Measurements from ENCODE around the gene SGSH.
A peak's percentile ranks its signal among the peaks of the same experiment; 100 is the strongest.
"Not testable (repeated sequence)": the region's sequence is repeated elsewhere in the genome, so short reads cannot be mapped to it uniquely, and the experiment has no call there.

The SGSH gene

GRCh38 chr17:80262291-80262690 is 42.2 kb upstream of the SGSH start:
- H3K36me3 ChIP-seq (ENCODE audit: control insufficient read depth in 1 of 2, insufficient read depth in 2 of 2, low read length in 2 of 2) = peaks cover 0 to 4% of the 10 kb centered on the region in 2 donors
- H3K4me3 ChIP-seq (ENCODE audit: low read depth in 1 of 2, low read length in 2 of 2) = peak overlapping the region; percentile 76 to 88
- H3K27me3 ChIP-seq (ENCODE audit: control insufficient read depth in 1 of 2, insufficient read depth in 2 of 2, low read length in 2 of 2) = no peaks in the 10 kb centered on the region
- H3K4me1 ChIP-seq (ENCODE audit: control insufficient read depth in 1 of 2, insufficient read depth in 2 of 2, low read length in 2 of 2) = peaks cover 24 to 47% of the 10 kb centered on the region in 2 donors
- peak overlapping the region in 1 of 2 donors; percentile 93 for H3K9ac ChIP-seq (ENCODE audit: low read depth in 1 of 2, low read length in 2 of 2)
- peak overlapping the region; percentile 14 for H3K27ac ChIP-seq (ENCODE audit: low read depth, low read length)
- H3K9me3 ChIP-seq (ENCODE audit: control insufficient read depth in 1 of 2, low read length in 2 of 2) = no peaks in the 10 kb centered on the region

GRCh38 chr17:80261895-80262279 is 41.8 kb upstream of the SGSH start:
- H3K27ac ChIP-seq (ENCODE audit: low read depth, low read length) = peak overlapping the region; percentile 91
- H3K36me3 ChIP-seq (ENCODE audit: control insufficient read depth in 1 of 2, insufficient read depth in 2 of 2, low read length in 2 of 2) = peaks cover 0 to 2% of the 10 kb centered on the region in 2 donors
- peaks cover 24 to 47% of the 10 kb centered on the region in 2 donors for H3K4me1 ChIP-seq (ENCODE audit: control insufficient read depth in 1 of 2, insufficient read depth in 2 of 2, low read length in 2 of 2)
- no peaks in the 10 kb centered on the region for H3K9me3 ChIP-seq (ENCODE audit: control insufficient read depth in 1 of 2, low read length in 2 of 2)
- H3K4me3 ChIP-seq (ENCODE audit: low read depth in 1 of 2, low read length in 2 of 2) = peak overlapping the region; percentile 76 to 88
- H3K27me3 ChIP-seq (ENCODE audit: control insufficient read depth in 1 of 2, insufficient read depth in 2 of 2, low read length in 2 of 2) = no peaks in the 10 kb centered on the region
- peak overlapping the region in 1 of 2 donors; percentile 93 for H3K9ac ChIP-seq (ENCODE audit: low read depth in 1 of 2, low read length in 2 of 2)

GRCh38 chr17:80261159-80261894 is 41.2 kb upstream of the SGSH start:
- Histone ChIP-seq H3K27ac (ENCODE audit: low read depth, low read length) (peak overlapping the region; percentile 91), H3K9me3 (ENCODE audit: control insufficient read depth in 1 of 2, low read length in 2 of 2) (no peaks in the 10 kb centered on the region), H3K36me3 (ENCODE audit: control insufficient read depth in 1 of 2, insufficient read depth in 2 of 2, low read length in 2 of 2) (no peaks in the 10 kb centered on the region), H3K4me1 (ENCODE audit: control insufficient read depth in 1 of 2, insufficient read depth in 2 of 2, low read length in 2 of 2) (peaks cover 24 to 46% of the 10 kb centered on the region in 2 donors), H3K9ac (ENCODE audit: low read depth in 1 of 2, low read length in 2 of 2) (peak overlapping the region; percentile 88 to 93), H3K4me3 (ENCODE audit: low read depth in 1 of 2, low read length in 2 of 2) (peak overlapping the region; percentile 76 to 88), H3K27me3 (ENCODE audit: control insufficient read depth in 1 of 2, insufficient read depth in 2 of 2, low read length in 2 of 2) (no peaks in the 10 kb centered on the region)

- Histone ChIP-seq H3K27ac (ENCODE audit: low read depth, low read length) (peak within 1 kb of the TSS; percentile 91), H3K4me3 (ENCODE audit: low read depth in 1 of 2, low read length in 2 of 2) (peak within 1 kb of the TSS; percentile 76 to 88), H3K36me3 (ENCODE audit: control insufficient read depth in 1 of 2, insufficient read depth in 2 of 2, low read length in 2 of 2) (no peaks in the 10 kb centered on the region), H3K9ac (ENCODE audit: low read depth in 1 of 2, low read length in 2 of 2) (peak within 1 kb of the TSS; percentile 88 to 93), H3K27me3 (ENCODE audit: control insufficient read depth in 1 of 2, insufficient read depth in 2 of 2, low read length in 2 of 2) (no peaks in the 10 kb centered on the region), H3K9me3 (ENCODE audit: control insufficient read depth in 1 of 2, low read length in 2 of 2) (no peaks in the 10 kb centered on the region), H3K4me1 (ENCODE audit: control insufficient read depth in 1 of 2, insufficient read depth in 2 of 2, low read length in 2 of 2) (peaks cover 24 to 40% of the 10 kb centered on the region in 2 donors)
Observed at GRCh38 chr17:80260791-80261158, 40.6 kb upstream of the SGSH start, which contains the start of gene RNF213. Gene RNF213 (plus strand): TSS chr17:80260852. CDS start chr17:80263682, 2,830 bp downstream.

GRCh38 chr17:80260069-80260535 is 40.0 kb upstream of the SGSH start:
- Histone ChIP-seq H3K27ac (ENCODE audit: low read depth, low read length) (peak overlapping the region; percentile 81), H3K9ac (ENCODE audit: low read depth in 1 of 2, low read length in 2 of 2) (peak overlapping the region; percentile 38 to 56), H3K36me3 (ENCODE audit: control insufficient read depth in 1 of 2, insufficient read depth in 2 of 2, low read length in 2 of 2) (no peaks in the 10 kb centered on the region), H3K4me3 (ENCODE audit: low read depth in 1 of 2, low read length in 2 of 2) (peak overlapping the region; percentile 36 to 38), H3K9me3 (ENCODE audit: control insufficient read depth in 1 of 2, low read length in 2 of 2) (no peaks in the 10 kb centered on the region), H3K27me3 (ENCODE audit: control insufficient read depth in 1 of 2, insufficient read depth in 2 of 2, low read length in 2 of 2) (no peaks in the 10 kb centered on the region), H3K4me1 (ENCODE audit: control insufficient read depth in 1 of 2, insufficient read depth in 2 of 2, low read length in 2 of 2) (peaks cover 24 to 37% of the 10 kb centered on the region in 2 donors)

GRCh38 chr17:80259457-80260068 is 39.4 kb upstream of the SGSH start:
- Histone ChIP-seq H3K9ac (ENCODE audit: low read depth in 1 of 2, low read length in 2 of 2) (peak overlapping the region; percentile 38 to 56), H3K27ac (ENCODE audit: low read depth, low read length) (peak overlapping the region; percentile 81), H3K4me3 (ENCODE audit: low read depth in 1 of 2, low read length in 2 of 2) (peak overlapping the region; percentile 36 to 38), H3K9me3 (ENCODE audit: control insufficient read depth in 1 of 2, low read length in 2 of 2) (no peaks in the 10 kb centered on the region), H3K36me3 (ENCODE audit: control insufficient read depth in 1 of 2, insufficient read depth in 2 of 2, low read length in 2 of 2) (no peaks in the 10 kb centered on the region), H3K4me1 (ENCODE audit: control insufficient read depth in 1 of 2, insufficient read depth in 2 of 2, low read length in 2 of 2) (peaks cover 27 to 38% of the 10 kb centered on the region in 2 donors), H3K27me3 (ENCODE audit: control insufficient read depth in 1 of 2, insufficient read depth in 2 of 2, low read length in 2 of 2) (no peaks in the 10 kb centered on the region)

- not testable (repeated sequence) for H3K27ac ChIP-seq (ENCODE audit: low read depth, low read length); H3K4me3 ChIP-seq (ENCODE audit: low read depth in 1 of 2, low read length in 2 of 2); H3K9me3 ChIP-seq (ENCODE audit: control insufficient read depth in 1 of 2, low read length in 2 of 2); H3K27me3 ChIP-seq (ENCODE audit: control insufficient read depth in 1 of 2, insufficient read depth in 2 of 2, low read length in 2 of 2); H3K9ac ChIP-seq (ENCODE audit: low read depth in 1 of 2, low read length in 2 of 2); H3K36me3 ChIP-seq (ENCODE audit: control insufficient read depth in 1 of 2, insufficient read depth in 2 of 2, low read length in 2 of 2)
- peaks cover 25 to 32% of the 10 kb centered on the region in 2 donors for H3K4me1 ChIP-seq (ENCODE audit: control insufficient read depth in 1 of 2, insufficient read depth in 2 of 2, low read length in 2 of 2)
Observed at GRCh38 chr17:80258296-80258695, 38.2 kb upstream of the SGSH start.

- Histone ChIP-seq H3K4me1 (ENCODE audit: control insufficient read depth in 1 of 2, insufficient read depth in 2 of 2, low read length in 2 of 2) (peaks cover 20 to 27% of the 10 kb centered on the region in 2 donors), H3K27me3 (ENCODE audit: control insufficient read depth in 1 of 2, insufficient read depth in 2 of 2, low read length in 2 of 2) (no peaks in the 10 kb centered on the region), H3K27ac (ENCODE audit: low read depth, low read length) (no peak overlapping the region), H3K9me3 (ENCODE audit: control insufficient read depth in 1 of 2, low read length in 2 of 2) (no peaks in the 10 kb centered on the region), H3K36me3 (ENCODE audit: control insufficient read depth in 1 of 2, insufficient read depth in 2 of 2, low read length in 2 of 2) (no peaks in the 10 kb centered on the region), H3K9ac (ENCODE audit: low read depth in 1 of 2, low read length in 2 of 2) (no peak overlapping the region), H3K4me3 (ENCODE audit: low read depth in 1 of 2, low read length in 2 of 2) (no peak overlapping the region)
Observed at GRCh38 chr17:80257716-80258213, 37.6 kb upstream of the SGSH start.

GRCh38 chr17:80256034-80256350 is 35.9 kb upstream of the SGSH start:
- H3K36me3 ChIP-seq (ENCODE audit: control insufficient read depth in 1 of 2, insufficient read depth in 2 of 2, low read length in 2 of 2) = no peaks in the 10 kb centered on the region
- H3K27me3 ChIP-seq (ENCODE audit: control insufficient read depth in 1 of 2, insufficient read depth in 2 of 2, low read length in 2 of 2) = no peaks in the 10 kb centered on the region
- no peak overlapping the region for H3K4me3 ChIP-seq (ENCODE audit: low read depth in 1 of 2, low read length in 2 of 2)
- no peak overlapping the region for H3K27ac ChIP-seq (ENCODE audit: low read depth, low read length)
- H3K9ac ChIP-seq (ENCODE audit: low read depth in 1 of 2, low read length in 2 of 2) = no peak overlapping the region
- no peaks in the 10 kb centered on the region for H3K9me3 ChIP-seq (ENCODE audit: control insufficient read depth in 1 of 2, low read length in 2 of 2)
- H3K4me1 ChIP-seq (ENCODE audit: control insufficient read depth in 1 of 2, insufficient read depth in 2 of 2, low read length in 2 of 2) = peaks cover 7 to 11% of the 10 kb centered on the region in 2 donors
